Measurements from ENCODE around the gene RAD51D. TPM values are rescaled to one million over a fixed set of nuclear protein-coding genes. Genes with fewer than 3 reads are reported as not detected.

Gene RAD51D
- polyA plus RNA-seq, 1 donor from 2014 or later = 19.0 TPM

DNA sequence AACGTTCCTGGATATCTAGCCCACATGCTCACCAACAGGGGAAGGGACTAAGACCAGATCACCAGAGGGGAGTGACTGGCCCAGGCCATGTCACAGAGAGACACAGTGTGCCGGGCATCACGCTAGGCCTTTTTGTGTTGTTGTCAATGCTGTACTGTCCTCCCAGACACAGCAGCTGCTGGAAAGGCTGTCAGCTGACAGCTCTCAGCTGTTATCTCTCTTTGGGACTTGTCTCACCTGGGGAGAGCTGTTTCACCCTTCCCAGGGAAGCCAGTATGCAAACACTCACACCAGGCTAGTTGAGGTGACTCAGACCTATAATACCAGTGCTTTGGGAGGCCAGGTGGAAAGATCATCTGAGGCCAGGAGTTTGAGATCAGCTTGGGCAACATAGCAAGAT, 47.4 kb upstream of the RAD51D start:
- no peaks in the 10 kb centered on the region for H3K36me3 ChIP-seq (ENCODE audit: insufficient read depth, low read length)
- H3K79me2 ChIP-seq (replicated peaks; ENCODE audit: insufficient read depth, low read length) = no peaks in the 10 kb centered on the region
- H3K9me2 ChIP-seq (ENCODE audit: insufficient read depth, low read length) = no peaks in the 10 kb centered on the region
- no peak overlapping the region for H3K27ac ChIP-seq (ENCODE audit: low read length)
- H3K4me3 ChIP-seq (ENCODE audit: low read length) = no peak overlapping the region
- H3K4me2 ChIP-seq (ENCODE audit: low read length) = no peak overlapping the region
- no peaks in the 10 kb centered on the region for H3K9me3 ChIP-seq (ENCODE audit: low read length)
- no peak overlapping the region for H2AFZ ChIP-seq (ENCODE audit: low read depth, low read length)
- H3K9ac ChIP-seq (ENCODE audit: low read length) = no peak overlapping the region
- TF ChIP-seq EZH2 (IDR thresholded peaks at IDR 0.05; ENCODE audit: borderline replicate concordance, insufficient read depth, low read length, poor library complexity, severe bottlenecking) (no peak), SMC3 (conservative IDR thresholded peaks at IDR 0.05; ENCODE audit: poor library complexity) (no peak), TAF1 (IDR thresholded peaks at IDR 0.05; ENCODE audit: low read depth) (no peak), MXI1 (conservative IDR thresholded peaks at IDR 0.05; ENCODE audit: poor library complexity, severe bottlenecking) (no peak), POLR2AphosphoS5 (IDR thresholded peaks at IDR 0.05) (no peak), CTCF (IDR thresholded peaks at IDR 0.05; ENCODE audit: poor library complexity, severe bottlenecking) (no peak), RAD21 (conservative IDR thresholded peaks at IDR 0.05) (no peak), EP300 (conservative IDR thresholded peaks at IDR 0.05; ENCODE audit: poor library complexity, severe bottlenecking) (no peak)
- TF ChIP-seq, protein P1, sequence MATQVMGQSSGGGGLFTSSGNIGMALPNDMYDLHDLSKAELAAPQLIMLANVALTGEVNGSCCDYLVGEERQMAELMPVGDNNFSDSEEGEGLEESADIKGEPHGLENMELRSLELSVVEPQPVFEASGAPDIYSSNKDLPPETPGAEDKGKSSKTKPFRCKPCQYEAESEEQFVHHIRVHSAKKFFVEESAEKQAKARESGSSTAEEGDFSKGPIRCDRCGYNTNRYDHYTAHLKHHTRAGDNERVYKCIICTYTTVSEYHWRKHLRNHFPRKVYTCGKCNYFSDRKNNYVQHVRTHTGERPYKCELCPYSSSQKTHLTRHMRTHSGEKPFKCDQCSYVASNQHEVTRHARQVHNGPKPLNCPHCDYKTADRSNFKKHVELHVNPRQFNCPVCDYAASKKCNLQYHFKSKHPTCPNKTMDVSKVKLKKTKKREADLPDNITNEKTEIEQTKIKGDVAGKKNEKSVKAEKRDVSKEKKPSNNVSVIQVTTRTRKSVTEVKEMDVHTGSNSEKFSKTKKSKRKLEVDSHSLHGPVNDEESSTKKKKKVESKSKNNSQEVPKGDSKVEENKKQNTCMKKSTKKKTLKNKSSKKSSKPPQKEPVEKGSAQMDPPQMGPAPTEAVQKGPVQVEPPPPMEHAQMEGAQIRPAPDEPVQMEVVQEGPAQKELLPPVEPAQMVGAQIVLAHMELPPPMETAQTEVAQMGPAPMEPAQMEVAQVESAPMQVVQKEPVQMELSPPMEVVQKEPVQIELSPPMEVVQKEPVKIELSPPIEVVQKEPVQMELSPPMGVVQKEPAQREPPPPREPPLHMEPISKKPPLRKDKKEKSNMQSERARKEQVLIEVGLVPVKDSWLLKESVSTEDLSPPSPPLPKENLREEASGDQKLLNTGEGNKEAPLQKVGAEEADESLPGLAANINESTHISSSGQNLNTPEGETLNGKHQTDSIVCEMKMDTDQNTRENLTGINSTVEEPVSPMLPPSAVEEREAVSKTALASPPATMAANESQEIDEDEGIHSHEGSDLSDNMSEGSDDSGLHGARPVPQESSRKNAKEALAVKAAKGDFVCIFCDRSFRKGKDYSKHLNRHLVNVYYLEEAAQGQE (IDR thresholded peaks at IDR 0.05; ENCODE audit: borderline replicate concordance) = no peak
- H4K20me1 ChIP-seq (ENCODE audit: insufficient read depth) = no peaks in the 10 kb centered on the region
- H3F3A ChIP-seq (ENCODE audit: insufficient read depth, low read length, poor library complexity, severe bottlenecking) = no peaks in the 10 kb centered on the region
- H3K27me3 ChIP-seq (ENCODE audit: insufficient read depth, low read depth, low read length) = no peaks in the 10 kb centered on the region

DNA sequence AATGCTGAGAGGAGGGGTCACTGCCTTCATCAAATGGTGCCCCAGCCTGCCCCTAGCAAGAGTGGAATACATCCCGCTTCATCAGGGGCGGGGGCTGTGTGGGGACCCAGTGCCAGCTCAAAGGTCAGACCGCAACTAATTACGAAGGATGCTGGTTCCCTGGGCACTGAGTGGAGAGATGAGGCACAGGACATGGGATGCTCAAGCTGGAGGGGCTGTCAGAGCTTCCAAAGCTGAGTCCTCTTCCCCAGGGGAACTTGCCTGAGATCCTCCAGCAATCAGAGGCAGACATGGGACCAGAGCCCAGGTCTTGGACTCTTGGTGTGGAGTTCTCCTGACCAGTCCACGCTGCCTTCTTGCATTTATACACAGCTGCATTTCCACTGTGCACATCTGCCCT, 46.9 kb upstream of the RAD51D start:
- Histone ChIP-seq H2AFZ (ENCODE audit: low read depth, low read length) (no peak overlapping the region), H3K27ac (ENCODE audit: low read length) (no peak overlapping the region), H3K27me3 (ENCODE audit: insufficient read depth, low read depth, low read length) (no peaks in the 10 kb centered on the region), H3K4me3 (ENCODE audit: low read length) (no peak overlapping the region), H3K9me3 (ENCODE audit: low read length) (no peaks in the 10 kb centered on the region), H3K9me2 (ENCODE audit: insufficient read depth, low read length) (no peaks in the 10 kb centered on the region), H3K36me3 (ENCODE audit: insufficient read depth, low read length) (no peaks in the 10 kb centered on the region), H3K79me2 (replicated peaks; ENCODE audit: insufficient read depth, low read length) (no peaks in the 10 kb centered on the region), H3F3A (ENCODE audit: insufficient read depth, low read length, poor library complexity, severe bottlenecking) (no peaks in the 10 kb centered on the region), H3K9ac (ENCODE audit: low read length) (no peak overlapping the region), H3K4me2 (ENCODE audit: low read length) (no peak overlapping the region), H4K20me1 (ENCODE audit: insufficient read depth) (no peaks in the 10 kb centered on the region)
- no peak for TF ChIP-seq TAF1 (IDR thresholded peaks at IDR 0.05; ENCODE audit: low read depth)
- no peak for TF ChIP-seq EP300 (conservative IDR thresholded peaks at IDR 0.05; ENCODE audit: poor library complexity, severe bottlenecking)

DNA sequence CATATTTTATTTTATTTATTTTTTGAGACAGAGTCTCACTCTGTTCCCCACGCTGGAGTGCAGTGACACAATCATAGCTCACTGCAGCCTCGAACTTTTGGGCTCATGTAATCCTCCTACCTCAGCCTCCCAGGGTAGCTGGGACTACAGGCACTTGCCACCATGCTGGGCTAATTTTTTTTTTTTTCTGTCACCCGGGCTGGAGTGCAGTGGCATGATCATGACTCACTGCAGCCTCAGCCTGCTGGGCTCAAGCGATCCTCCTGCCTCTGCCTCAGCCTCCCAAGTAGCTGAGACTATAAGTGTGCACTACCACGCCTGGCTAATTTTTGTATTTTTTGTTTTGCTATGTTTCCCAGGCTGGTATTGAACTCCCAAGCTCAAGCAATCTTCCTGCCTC, 45.1 kb upstream of the RAD51D start:
- H2AFZ ChIP-seq (ENCODE audit: low read depth, low read length) = no peak overlapping the region
- H3F3A ChIP-seq (ENCODE audit: insufficient read depth, low read length, poor library complexity, severe bottlenecking) = no peaks in the 10 kb centered on the region
- no peaks in the 10 kb centered on the region for H3K79me2 ChIP-seq (replicated peaks; ENCODE audit: insufficient read depth, low read length)
- no peak overlapping the region for H3K4me2 ChIP-seq (ENCODE audit: low read length)
- H3K27me3 ChIP-seq (ENCODE audit: insufficient read depth, low read depth, low read length) = no peaks in the 10 kb centered on the region
- TF ChIP-seq SMC3 (conservative IDR thresholded peaks at IDR 0.05; ENCODE audit: poor library complexity) (no peak), TAF1 (IDR thresholded peaks at IDR 0.05; ENCODE audit: low read depth) (no peak), EP300 (conservative IDR thresholded peaks at IDR 0.05; ENCODE audit: poor library complexity, severe bottlenecking) (no peak), MXI1 (conservative IDR thresholded peaks at IDR 0.05; ENCODE audit: poor library complexity, severe bottlenecking) (no peak), RAD21 (conservative IDR thresholded peaks at IDR 0.05) (no peak), CTCF (IDR thresholded peaks at IDR 0.05; ENCODE audit: poor library complexity, severe bottlenecking) (no peak), POLR2AphosphoS5 (IDR thresholded peaks at IDR 0.05) (no peak), EZH2 (IDR thresholded peaks at IDR 0.05; ENCODE audit: borderline replicate concordance, insufficient read depth, low read length, poor library complexity, severe bottlenecking) (no peak)
- TF ChIP-seq, protein P1 (IDR thresholded peaks at IDR 0.05; ENCODE audit: borderline replicate concordance) = no peak
- no peaks in the 10 kb centered on the region for H3K9me3 ChIP-seq (ENCODE audit: low read length)
- H3K9ac ChIP-seq (ENCODE audit: low read length) = no peak overlapping the region
- no peaks in the 10 kb centered on the region for H3K36me3 ChIP-seq (ENCODE audit: insufficient read depth, low read length)
- H3K27ac ChIP-seq (ENCODE audit: low read length) = no peak overlapping the region
- H3K4me3 ChIP-seq (ENCODE audit: low read length) = no peak overlapping the region
- no peaks in the 10 kb centered on the region for H4K20me1 ChIP-seq (ENCODE audit: insufficient read depth)
- no peaks in the 10 kb centered on the region for H3K9me2 ChIP-seq (ENCODE audit: insufficient read depth, low read length)

Measured in neural cell (in vitro differentiated cells).